ENCODE results near the gene CMC1.
A peak's percentile ranks its signal among the peaks of the same experiment; 100 is the strongest.
"Not testable (repeated sequence)": the region's sequence is repeated elsewhere in the genome, so short reads cannot be mapped to it uniquely, and the experiment has no call there.

CMC1 gene

DNA sequence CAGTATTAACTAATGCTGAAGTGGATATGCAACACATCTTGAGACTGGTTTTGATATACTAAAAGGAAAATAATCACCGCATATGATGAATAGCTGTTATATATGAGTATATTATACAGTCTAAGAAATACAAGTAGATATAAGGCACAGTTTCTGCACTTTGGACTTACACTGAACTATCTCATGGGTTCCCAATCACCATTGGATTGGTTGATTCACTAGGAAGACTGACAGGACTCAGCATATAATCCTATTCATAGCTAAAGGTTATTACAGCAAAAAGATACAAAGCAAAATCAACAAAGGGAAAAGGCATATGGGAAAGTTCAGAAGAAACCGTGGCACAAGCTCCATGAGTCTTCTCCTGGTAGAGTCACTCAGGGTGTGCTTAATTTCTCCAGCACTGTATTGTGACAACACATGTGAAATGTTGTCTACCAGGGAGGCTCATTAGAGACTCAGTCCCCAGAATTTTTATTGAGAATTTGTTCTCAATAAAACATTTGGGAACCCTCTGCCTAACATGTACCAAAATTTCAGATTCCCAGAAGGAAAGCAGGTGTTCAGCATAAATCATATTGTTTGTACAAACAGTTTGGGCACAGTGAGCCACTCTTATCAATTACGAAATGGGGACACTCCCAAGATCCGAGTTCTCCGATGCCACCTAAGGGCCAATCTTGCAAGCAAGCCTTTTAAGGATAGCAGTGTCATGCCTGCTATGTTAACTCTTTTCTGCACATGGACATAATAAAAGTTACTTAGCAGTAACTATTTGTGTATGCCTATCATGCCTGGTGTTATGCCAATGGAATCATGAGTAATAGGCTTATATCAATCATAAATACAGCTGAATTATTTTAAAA is 26.8 kb downstream of the CMC1 start:
- TF ChIP-seq, protein P1, sequence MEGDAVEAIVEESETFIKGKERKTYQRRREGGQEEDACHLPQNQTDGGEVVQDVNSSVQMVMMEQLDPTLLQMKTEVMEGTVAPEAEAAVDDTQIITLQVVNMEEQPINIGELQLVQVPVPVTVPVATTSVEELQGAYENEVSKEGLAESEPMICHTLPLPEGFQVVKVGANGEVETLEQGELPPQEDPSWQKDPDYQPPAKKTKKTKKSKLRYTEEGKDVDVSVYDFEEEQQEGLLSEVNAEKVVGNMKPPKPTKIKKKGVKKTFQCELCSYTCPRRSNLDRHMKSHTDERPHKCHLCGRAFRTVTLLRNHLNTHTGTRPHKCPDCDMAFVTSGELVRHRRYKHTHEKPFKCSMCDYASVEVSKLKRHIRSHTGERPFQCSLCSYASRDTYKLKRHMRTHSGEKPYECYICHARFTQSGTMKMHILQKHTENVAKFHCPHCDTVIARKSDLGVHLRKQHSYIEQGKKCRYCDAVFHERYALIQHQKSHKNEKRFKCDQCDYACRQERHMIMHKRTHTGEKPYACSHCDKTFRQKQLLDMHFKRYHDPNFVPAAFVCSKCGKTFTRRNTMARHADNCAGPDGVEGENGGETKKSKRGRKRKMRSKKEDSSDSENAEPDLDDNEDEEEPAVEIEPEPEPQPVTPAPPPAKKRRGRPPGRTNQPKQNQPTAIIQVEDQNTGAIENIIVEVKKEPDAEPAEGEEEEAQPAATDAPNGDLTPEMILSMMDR (conservative IDR thresholded peaks at IDR 0.05; ENCODE audit: low read depth, low read length), result no peak
- H3K4me3 ChIP-seq (ENCODE audit: low read length), result no peak overlapping the region
- no peak for DNase-seq (ENCODE audit: low read depth)

DNA sequence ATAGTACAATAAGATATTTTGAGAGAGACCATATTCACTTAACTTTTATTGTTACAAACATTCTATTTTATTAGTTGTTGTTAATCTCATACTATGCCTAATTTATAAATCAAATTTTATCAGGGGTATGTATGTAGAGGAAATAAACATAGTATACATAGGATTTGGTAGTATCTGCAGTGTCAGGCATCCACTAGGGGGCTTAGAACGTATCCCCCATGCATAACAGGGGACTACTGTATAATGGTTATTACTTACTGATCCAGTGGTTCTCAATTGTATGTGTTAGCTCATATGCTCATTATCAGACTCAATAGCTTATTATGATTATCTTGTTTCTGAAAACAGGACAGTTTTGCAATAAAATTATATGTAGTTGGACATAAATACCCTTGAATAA is 27.6 kb downstream of the CMC1 start:
- H3K4me3 ChIP-seq (ENCODE audit: low read length), result no peak overlapping the region
- no peak for DNase-seq (ENCODE audit: low read depth)
- TF ChIP-seq, protein P1 (conservative IDR thresholded peaks at IDR 0.05; ENCODE audit: low read depth, low read length), result peak; percentile 44

DNA sequence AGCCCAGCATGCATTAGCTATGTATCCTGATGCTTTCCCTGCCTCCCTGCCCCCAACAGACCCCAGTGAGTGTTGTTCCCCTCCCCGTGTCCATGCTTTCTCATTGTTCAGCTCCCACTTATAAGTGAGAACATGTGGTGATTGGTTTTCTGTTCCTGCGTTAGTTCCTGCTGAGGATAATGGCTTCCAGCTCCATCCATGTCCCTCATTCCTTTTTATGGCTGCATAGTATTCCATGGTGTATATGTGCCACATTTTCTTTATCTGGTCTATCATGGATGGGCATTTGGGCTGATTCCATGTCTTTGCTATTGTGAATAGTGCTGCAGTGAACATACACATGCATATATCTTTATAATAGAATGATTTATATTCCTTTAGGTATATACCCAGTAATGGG is 28.5 kb downstream of the CMC1 start:
- not testable (repeated sequence) for DNase-seq (ENCODE audit: low read depth); H3K4me3 ChIP-seq (ENCODE audit: low read length)

DNA sequence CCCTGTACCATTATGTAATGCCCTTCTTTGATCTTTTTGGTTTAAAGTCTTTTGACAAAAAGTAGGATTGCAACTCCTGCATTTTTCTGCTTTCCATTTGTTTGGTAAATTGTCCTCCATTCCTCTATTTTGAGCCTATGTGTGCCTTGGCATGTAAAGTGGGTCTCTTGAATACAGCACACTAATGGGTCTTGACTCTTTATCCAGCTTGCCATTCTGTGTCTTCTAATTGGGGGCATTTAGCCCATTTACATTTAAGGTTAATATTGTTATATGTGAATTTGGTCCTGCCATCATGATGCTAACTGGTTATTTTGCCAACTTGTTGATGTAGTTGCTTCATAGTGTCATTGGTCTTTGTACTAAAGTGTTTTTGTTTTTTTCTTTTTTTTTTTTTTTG is 32.4 kb downstream of the CMC1 start:
- TF ChIP-seq, protein P1 (conservative IDR thresholded peaks at IDR 0.05; ENCODE audit: low read depth, low read length), result no peak
- no peak for DNase-seq (ENCODE audit: low read depth)
- no peak overlapping the region for H3K4me3 ChIP-seq (ENCODE audit: low read length)

DNA sequence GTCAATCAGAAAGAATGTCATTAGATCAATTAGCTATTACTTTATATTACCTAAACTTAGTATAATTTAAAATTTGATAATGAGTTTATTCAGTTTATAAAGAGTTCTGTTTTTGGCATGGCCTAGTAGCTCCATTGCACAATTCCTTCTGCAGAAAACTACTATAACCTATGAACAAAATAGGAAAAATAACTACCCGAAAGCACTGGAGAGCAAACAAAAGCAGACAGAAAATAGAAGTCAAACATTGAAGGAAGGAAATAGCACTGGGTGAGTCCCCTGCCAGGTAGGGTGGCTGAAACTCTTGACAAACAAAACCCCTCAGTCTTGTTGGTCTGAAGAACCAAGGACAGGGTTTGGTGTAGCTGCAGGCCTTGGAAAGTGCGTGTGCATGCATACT is 37.5 kb downstream of the CMC1 start:
- DNase-seq (ENCODE audit: low read depth), result no peak
- H3K4me3 ChIP-seq (ENCODE audit: low read length), result no peak overlapping the region
- TF ChIP-seq, protein P1 (conservative IDR thresholded peaks at IDR 0.05; ENCODE audit: low read depth, low read length), result no peak

DNA sequence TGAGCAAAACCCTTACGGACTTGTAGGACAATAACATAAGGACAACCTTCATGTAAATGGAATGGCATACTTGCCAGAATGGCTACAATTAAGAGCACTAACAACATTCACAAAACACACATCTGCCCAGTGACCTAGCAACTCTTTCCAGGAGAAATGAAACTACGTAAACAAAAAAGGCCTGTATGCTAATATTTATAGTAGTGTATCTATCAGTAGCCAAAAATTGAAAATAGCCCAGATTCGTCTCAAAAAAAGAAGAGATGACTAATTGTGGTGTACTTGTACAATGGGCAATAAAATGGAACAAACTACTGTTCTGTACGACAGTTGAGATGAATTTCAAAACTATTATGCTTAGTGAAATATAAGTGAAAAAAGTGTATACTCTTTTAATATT is 38.4 kb downstream of the CMC1 start:
- TF ChIP-seq, protein P1 (conservative IDR thresholded peaks at IDR 0.05; ENCODE audit: low read depth, low read length), result no peak
- no peak overlapping the region for H3K4me3 ChIP-seq (ENCODE audit: low read length)
- DNase-seq (ENCODE audit: low read depth), result no peak

DNA sequence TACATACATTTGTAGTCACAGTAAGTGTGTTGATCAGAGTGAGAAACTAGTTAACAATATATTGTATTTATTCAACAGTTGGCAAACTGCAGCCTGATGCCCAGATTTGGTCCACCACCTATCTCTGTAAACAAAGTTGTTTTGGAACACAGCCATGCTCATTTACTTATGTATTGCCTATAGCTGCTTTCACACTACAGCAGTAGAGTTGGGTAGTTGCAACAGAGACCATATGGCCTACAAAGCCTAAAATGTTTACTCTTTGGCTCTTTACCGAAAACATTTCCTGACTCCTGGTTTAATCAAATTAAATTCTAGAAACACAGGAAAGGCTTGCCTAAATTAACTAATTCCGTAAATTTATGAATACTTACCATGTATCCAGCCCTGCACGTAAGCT is 39.4 kb downstream of the CMC1 start:
- DNase-seq (ENCODE audit: low read depth), result no peak
- TF ChIP-seq, protein P1 (conservative IDR thresholded peaks at IDR 0.05; ENCODE audit: low read depth, low read length), result no peak
- no peak overlapping the region for H3K4me3 ChIP-seq (ENCODE audit: low read length)

Data from retinal pigment epithelial cell (primary cell).